HG03575 (cell line): ENCODE results near the gene IGDCC3.

Experiments
- ATAC-seq: cut with Tn5 transposase; IDR thresholded peaks from one replicate; pipeline ENCODE4 v1.9.1; 2021; ENCODE audit not compliant: unreplicated experiment, insufficient number of reproducible peaks, low FRiP score; ENCODE audit errors: extremely low read depth

IGDCC3 gene

GRCh38 chr15:65392368-65392767 lies 14.6 kb upstream of the IGDCC3 start:
- no peak for ATAC-seq

DNA sequence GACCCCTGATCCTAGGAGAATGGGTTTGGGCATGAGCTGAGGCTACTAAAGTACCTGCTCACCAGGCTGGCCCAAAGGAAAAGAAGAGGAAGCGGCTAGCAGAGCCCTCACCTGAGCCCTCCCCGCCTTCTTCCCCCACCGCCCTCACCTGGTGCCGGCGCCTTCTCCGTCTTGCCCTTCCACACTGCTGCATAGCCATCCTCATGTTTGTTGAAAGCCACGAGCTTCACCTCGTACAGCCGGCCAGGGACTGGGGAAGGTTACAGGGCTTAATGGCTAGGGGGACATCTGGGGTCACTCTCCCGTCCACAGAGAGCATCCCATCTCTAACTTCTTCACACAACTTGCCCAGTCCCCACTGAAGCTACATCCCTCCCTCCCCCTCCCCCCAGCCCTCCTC lies 13.9 kb upstream of the IGDCC3 start:
- ATAC-seq: no peak

DNA sequence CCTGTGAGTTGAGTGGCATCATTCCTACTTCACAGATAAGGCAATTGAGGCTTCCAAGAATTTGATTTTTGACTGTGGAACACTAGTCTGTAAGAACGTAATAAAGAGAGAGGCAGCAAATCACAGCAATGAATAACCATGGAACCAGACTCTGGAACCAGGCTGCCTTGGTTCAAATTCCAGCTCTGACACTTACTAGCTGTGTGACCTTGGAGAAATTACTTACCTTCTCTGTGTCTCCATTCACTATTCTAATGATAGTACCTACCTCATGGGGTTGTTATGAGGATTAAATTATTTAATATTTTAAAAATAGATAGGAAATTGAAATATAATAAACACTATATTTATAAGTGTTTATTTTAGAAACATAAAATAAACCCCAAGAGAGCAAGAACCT lies 12.6 kb upstream of the IGDCC3 start:
- ATAC-seq: no peak

- no peak for ATAC-seq
Observed at GRCh38 chr15:65389226-65389625, 11.4 kb upstream of the IGDCC3 start.

DNA sequence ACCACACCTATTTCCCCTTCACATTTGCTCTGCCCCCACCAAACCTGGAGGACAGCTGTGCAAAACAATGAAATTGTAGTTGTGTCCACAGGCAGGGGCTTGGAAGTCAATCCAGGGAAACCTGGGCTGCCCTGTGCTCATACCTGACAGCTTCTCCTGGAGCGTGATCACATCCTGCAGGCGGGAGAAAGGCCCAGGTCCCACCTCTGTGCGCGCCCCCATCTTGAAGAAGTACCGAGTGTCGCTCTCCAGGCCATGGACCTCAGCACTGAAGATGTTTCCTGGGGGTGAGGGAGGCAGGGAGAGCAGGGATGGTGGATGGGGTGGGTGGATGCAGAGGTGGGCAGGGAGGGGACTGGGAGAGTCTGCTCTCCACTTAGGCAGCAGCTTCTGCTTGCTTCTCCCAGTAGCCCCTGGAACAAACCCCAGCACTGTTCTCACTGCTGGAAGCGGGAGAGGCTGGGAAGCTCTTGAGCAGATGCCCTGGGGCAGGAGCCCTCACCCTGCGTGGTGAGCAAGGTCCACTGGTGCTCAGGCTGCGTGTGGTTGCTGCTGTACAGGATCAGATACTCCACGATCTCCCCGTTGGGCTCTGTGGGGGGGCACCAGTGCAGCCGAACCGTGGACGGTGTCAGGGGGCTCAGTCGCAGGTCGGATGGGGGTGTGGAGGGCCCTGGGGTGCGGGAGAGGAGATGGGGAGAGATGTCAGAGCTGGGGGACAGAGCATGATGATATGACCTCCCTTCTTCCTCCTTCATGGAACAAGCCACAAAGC lies 10.7 kb upstream of the IGDCC3 start:
- ATAC-seq: no peak

DNA sequence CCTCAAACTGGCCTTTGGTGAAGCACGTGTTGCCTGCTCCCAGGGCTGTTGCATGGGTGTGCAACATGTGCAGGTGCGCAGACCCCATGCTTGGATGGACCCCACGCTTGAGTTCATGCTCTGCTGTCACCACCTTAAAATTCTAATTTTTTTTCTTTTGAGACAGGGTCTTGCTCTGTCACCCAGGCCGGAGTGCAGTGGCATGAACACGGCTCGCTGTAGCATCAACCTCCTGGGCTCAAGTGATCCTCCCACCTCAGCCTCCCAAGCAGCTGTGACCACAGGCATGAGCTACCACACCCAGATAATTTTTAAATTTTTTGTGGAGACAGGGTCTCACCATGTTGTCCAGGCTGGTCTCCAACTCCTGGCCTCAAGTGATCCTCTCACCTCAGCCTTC lies 9.1 kb upstream of the IGDCC3 start:
- ATAC-seq: no peak

- no peak for ATAC-seq
Observed at GRCh38 chr15:65386376-65386775, 8.6 kb upstream of the IGDCC3 start.

DNA sequence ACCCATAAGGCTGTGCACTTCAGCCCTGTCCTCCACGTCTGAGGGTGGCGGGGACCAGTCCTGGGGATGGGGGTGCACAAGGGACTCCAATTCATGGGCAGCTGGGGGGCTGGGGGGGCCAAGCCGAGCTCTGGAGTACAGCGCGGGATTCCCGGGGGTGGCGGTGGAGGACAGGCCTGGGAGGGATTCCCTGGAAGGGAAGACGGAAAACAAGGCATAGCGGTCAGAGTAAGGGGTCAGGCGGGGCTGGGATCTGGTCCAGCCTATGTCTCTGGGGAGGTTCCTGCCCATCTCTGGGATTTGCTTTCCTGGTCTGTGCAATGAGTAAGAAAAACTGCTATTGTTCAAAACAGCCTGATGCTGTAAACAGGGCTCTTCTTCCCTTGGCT lies 8.1 kb upstream of the IGDCC3 start:
- ATAC-seq: no peak

DNA sequence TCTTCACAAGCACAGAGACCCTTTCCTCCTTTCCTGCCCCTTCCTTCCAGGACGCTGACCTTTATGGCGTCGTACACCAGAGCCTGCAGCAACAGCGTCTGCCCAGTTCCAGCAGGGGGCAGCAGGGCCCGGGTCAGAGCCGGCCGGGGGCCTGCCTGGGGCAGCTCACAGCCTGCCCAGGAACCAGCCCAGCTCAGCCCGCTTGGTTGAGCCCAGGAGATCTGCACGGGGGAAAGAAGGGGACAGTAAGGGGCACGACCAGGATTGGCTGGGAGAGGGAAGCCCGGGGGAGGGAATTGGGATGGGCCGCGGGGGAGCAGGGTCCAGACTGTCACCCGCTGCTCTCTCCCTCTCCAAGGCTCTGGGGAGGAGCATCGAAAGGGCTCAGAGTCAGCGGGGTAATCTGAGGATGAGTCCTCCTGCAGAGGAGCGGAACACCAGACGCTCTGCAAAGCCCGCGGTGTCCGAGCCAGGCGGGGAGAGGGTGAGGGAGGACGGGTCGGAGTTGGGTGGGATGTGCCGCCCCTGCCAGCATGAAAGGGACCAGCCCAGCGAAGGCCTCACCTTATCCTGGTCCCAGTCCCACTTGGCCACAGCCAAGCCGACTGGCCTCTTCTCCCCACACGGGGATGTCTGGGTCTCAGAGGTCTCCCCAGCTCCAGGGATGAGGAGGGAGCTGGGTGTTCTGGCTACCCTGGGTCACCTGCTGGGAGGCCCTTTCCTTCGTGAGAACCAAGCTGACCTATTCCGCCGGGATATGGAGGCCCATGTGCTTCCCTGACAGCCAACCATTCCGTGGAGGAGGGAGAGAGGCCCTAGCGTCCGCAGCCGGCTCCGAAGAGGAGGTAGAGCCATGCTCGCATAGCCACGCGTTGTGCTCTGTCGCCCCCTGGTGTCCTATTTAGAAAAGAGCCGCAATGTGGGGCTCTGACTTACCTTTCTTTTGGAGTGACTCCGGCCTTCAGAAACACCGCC lies 7.4 kb upstream of the IGDCC3 start:
- no peak for ATAC-seq

DNA sequence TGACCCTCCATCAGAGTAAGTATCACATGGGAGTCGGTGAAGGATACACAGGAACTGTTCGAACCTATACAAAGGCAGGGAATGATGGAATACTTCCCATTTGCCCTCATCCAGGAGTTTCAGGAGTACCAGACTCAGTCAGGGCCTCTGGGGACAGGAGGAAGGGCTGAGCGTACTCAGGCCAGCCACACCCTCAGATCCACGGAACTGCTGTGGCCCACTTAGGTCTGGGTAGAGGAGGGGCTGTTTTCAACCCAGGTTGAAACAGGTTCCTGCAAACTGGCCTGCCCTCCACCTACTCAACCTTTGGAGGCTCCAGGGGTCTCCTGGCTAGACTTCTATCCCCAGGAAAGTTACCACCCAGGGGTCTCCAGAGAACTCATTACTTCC lies 6.7 kb upstream of the IGDCC3 start:
- ATAC-seq: no peak

GRCh38 chr15:65383991-65384390 lies 6.2 kb upstream of the IGDCC3 start:
- ATAC-seq: no peak

- no peak for ATAC-seq
Observed at GRCh38 chr15:65383456-65383855, 5.7 kb upstream of the IGDCC3 start.

DNA sequence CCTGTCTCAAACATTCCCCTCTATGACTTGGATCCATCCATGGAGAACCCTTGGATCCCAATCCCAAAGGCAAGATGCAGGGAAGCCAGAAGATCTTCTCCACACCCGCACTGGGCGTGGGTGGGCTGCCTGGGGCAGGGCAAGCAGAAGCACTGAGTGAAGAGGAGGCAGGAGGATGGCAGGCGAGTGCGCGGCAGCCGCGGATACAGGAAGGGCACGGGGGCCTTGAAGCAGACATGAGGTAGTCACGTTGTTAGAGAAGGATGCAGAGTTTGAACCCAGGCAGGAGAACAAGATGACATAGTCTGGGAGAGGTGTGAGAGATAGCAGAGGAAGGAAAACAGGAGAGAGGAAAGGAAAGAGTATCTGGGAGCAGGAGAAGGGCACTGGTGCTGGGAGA lies 5.1 kb upstream of the IGDCC3 start:
- ATAC-seq: no peak

- ATAC-seq: no peak
Observed at GRCh38 chr15:65382146-65382491, 4.3 kb upstream of the IGDCC3 start.

GRCh38 chr15:65381445-65382145 lies 3.8 kb upstream of the IGDCC3 start:
- no peak for ATAC-seq

- no peak for ATAC-seq
Observed at GRCh38 chr15:65379986-65380385, 2.2 kb upstream of the IGDCC3 start.

- no peak for ATAC-seq
Observed at GRCh38 chr15:65377105-65377975, 462 bp downstream of the IGDCC3 start.

DNA sequence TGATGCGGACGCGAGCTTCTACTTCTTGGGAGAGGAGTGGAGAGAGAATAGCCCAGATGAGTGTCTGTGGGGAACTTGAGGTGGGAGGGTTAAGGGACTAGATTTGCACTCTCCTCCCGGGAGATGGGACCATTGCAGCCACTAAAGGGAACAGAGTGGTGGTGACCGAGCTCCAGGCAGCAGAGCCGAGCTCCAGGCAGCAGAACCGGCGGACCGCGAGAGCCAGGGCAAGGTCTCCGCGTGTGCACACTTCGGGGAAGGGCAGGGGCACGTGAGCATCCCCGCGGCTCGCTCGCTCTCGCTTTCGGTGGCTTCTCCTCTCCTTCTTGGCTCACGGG lies 1.1 kb downstream of the IGDCC3 start:
- no peak for ATAC-seq
